B cell (primary cell): ENCODE measurements around the gene AMELX. TPM values are rescaled to one million over a fixed set of nuclear protein-coding genes. Genes with fewer than 3 reads are reported as not detected.

Experiments used
- ATAC-seq: fragments of 200-7000 bp; cut with Tn5 transposase; one replicate; pipeline ENCODE4 v1.10.0; 2021; ENCODE audit warnings: low read depth, mild to moderate bottlenecking, moderate number of reproducible peaks, moderate library complexity
- CTCF ChIA-PET: fragments of 350-600 bp; sonication (Branson Sonifier 250); formaldehyde crosslinking; loops from one replicate; lab custom pipeline; 2021; ENCODE audit warnings: antibody characterized with exemption, inconsistent platforms; lab: Charles Lee
- POLR2A ChIA-PET: fragments of 350-600 bp; sonication (Branson Sonifier 250); formaldehyde crosslinking; loops from one replicate; lab custom pipeline; 2021; ENCODE audit warnings: antibody characterized with exemption; lab: Charles Lee
- DNase-seq: peaks from one replicate; pipeline ENCODE4 v3.0.0; 2013
- H2AFZ ChIP-seq: 2 replicates; pipeline ENCODE4 v1.6.1; 2012; ENCODE audit warnings: mild to moderate bottlenecking, low read depth, low read length; ENCODE audit not compliant: insufficient read depth, poor library complexity, severe bottlenecking
- H3K27ac ChIP-seq, 2 donors: 1 replicate in 1 of 2; 2 replicates in 1 of 2; pipeline ENCODE4 v1.5.1; 2012 to 2013; ENCODE audit warnings: low read length in 2 of 2, mild to moderate bottlenecking in 2 of 2, moderate library complexity in 1 of 2
- H3K27me3 ChIP-seq, 4 experiments: fragments of 200-600 bp in 1 of 4; sonication (generic) in 1 of 4; replicated peaks in 1 of 4; 1 replicate in 2 of 4; 2 replicates in 2 of 4; pipeline versions ENCODE4 v1.6.1 to v1.7.0; 2013 to 2016; ENCODE audit warnings: low read length in 3 of 4, mild to moderate bottlenecking in 2 of 4, mixed read lengths in 1 of 4, moderate library complexity in 1 of 4; ENCODE audit not compliant: insufficient read depth in 4 of 4, control insufficient read depth in 3 of 4; ENCODE audit errors: control extremely low read depth in 1 of 4
- H3K36me3 ChIP-seq, 2 experiments: replicated peaks in 1 of 2; 1 replicate in 1 of 2; 2 replicates in 1 of 2; pipeline versions ENCODE4 v1.6.1 to v1.7.1; 2013; ENCODE audit warnings: low read length in 1 of 2; ENCODE audit not compliant: insufficient read depth in 2 of 2, control insufficient read depth in 1 of 2; ENCODE audit errors: control extremely low read depth in 1 of 2, extremely low read depth in 1 of 2
- H3K4me1 ChIP-seq, 2 donors: fragments of 200-600 bp in 1 of 2; sonication (generic) in 1 of 2; 1 replicate in 1 of 2; 2 replicates in 1 of 2; pipeline versions ENCODE4 v1.5.1 to v1.6.1; 2013 to 2017; ENCODE audit warnings: low read length in 2 of 2; ENCODE audit not compliant: control insufficient read depth in 2 of 2, insufficient read depth in 2 of 2
- H3K4me2 ChIP-seq: replicated peaks from 2 replicates; pipeline ENCODE3; 2012; ENCODE audit warnings: mild to moderate bottlenecking, low read depth, low read length; ENCODE audit not compliant: poor library complexity, severe bottlenecking
- H3K4me3 ChIP-seq, 5 experiments: fragments of 200-600 bp in 1 of 5; sonication (generic) in 1 of 5; 1 replicate in 3 of 5; 2 replicates in 2 of 5; pipeline versions ENCODE4 v1.5.1 to v1.7.0; 2011 to 2016; ENCODE audit warnings: low read length in 4 of 5, mild to moderate bottlenecking in 4 of 5, low read depth in 2 of 5, control low read depth in 1 of 5, moderate library complexity in 1 of 5; ENCODE audit not compliant: insufficient read depth in 1 of 5; ENCODE audit errors: control extremely low read depth in 1 of 5, extremely low read depth in 1 of 5
- H3K79me2 ChIP-seq: fragments of 200-600 bp; sonication (generic); one replicate; pipeline ENCODE4 v1.6.0; 2016; ENCODE audit warnings: low read length; ENCODE audit not compliant: control insufficient read depth, insufficient read depth
- H3K9ac ChIP-seq: fragments of 200-600 bp; sonication (generic); 2 replicates; pipeline ENCODE4 v1.6.1; 2017; ENCODE audit warnings: mild to moderate bottlenecking, low read length, moderate library complexity
- H3K9me3 ChIP-seq, 3 donors: one replicate each; pipeline versions ENCODE4 v1.6.1 to v1.7.1; 2013; ENCODE audit warnings: low read length in 2 of 3; ENCODE audit not compliant: control insufficient read depth in 2 of 3, insufficient read depth in 1 of 3; ENCODE audit errors: control extremely low read depth in 1 of 3
- H4K20me1 ChIP-seq: 2 replicates; pipeline ENCODE4 v1.6.0; 2012; ENCODE audit warnings: mild to moderate bottlenecking, low read length; ENCODE audit not compliant: insufficient read depth, control insufficient read depth, poor library complexity, severe bottlenecking
- H3K27ac Mint-ChIP-seq: one replicate; pipeline ENCODE4 v1.8.0; 2021; ENCODE audit warnings: mixed read lengths
- H3K27me3 Mint-ChIP-seq: one replicate; pipeline ENCODE4 v1.8.0; 2021; ENCODE audit warnings: mixed read lengths
- H3K4me1 Mint-ChIP-seq: one replicate; pipeline ENCODE4 v1.8.0; 2021; ENCODE audit warnings: mixed read lengths
- H3K4me3 Mint-ChIP-seq: one replicate; pipeline ENCODE4 v1.8.0; 2021; ENCODE audit warnings: mixed read lengths
- H3K9me3 Mint-ChIP-seq: one replicate; pipeline ENCODE4 v1.8.0; 2022; ENCODE audit warnings: mixed read lengths; ENCODE audit not compliant: insufficient read depth
- CTCF ChIP-seq: fragments of 200-600 bp; IDR thresholded peaks from one replicate; pipeline ENCODE4 v1.8.0; 2022; ENCODE audit warnings: antibody characterized with exemption, mild to moderate bottlenecking
- EZH2 ChIP-seq: IDR thresholded peaks from 2 replicates; pipeline ENCODE4 v1.6.1; 2012; ENCODE audit warnings: borderline replicate concordance, low read depth, mild to moderate bottlenecking, moderate library complexity, low read length; ENCODE audit not compliant: insufficient read depth, poor library complexity, severe bottlenecking
- WGBS: methylation state at CpG from one replicate; pipeline ENCODE4 v1.1.5; 2013; ENCODE audit warnings: missing lambda C conversion rate; ENCODE audit not compliant: insufficient coverage; 5-methylcytosine and 5-hydroxymethylcytosine counted together
- intact Hi-C: fragments of 100-400 bp; cut with micrococcal nuclease; formaldehyde crosslinking; loops from one replicate; pipeline ENCODE4 v1.10.0; 2022
- polyA plus RNA-seq: library from polyadenylated mRNA; depleted of rRNA; stranded (reverse); fragments of >200 nt; gene quantifications from 2 replicates; pipeline ENCODE4 v1.2.3, GENCODE V29; 2012
- total RNA-seq, 2 donors: library from RNA; stranded (reverse); fragments of 120-200 nt in 1 of 2; gene quantifications; 1 replicate in 1 of 2; 2 replicates in 1 of 2; pipeline versions ENCODE4 v1.2.3 to v1.2.4, GENCODE V29; 2013 to 2022

AMELX gene
- total and polyA plus RNA-seq, 2 donors (not counting 1 experiment from before 2014, with no cell fraction given): not detected

DNA sequence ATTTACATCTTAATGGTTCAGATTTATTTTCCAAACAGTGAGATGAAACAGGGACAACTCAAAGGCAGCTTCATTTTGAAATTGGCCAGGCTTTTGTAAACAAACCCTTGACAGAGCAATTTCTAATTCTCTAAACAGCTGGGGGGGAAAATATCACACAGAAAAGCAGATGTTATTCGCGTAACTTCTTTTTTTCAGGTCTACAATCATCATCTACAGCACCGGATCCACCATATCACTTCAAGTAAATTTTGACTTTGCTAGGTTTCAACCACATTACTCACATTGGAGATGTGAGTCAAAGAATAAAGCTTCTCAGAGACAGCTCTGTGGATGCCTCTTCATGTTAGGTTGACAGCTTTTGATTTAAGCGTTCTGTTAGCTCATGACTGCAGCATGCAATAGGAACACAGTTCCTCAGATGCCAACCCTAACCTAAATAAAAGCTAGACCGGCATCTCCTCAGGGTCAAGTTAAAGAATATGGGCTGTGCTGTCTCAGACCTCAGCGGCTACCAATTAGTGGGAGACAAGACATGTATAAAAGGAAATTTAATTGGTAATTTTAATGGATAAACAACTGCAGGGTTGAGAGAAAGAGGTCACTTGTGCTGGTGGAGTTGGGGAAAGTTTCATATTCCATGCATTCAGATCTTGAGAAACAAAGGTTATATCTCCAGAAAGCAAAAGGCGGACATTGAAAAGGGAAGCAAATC, 26.8 kb downstream of the AMELX start:
- H3K9me3 Mint-ChIP-seq: peaks cover 3% of the 10 kb centered on the region
- no peaks in the 10 kb centered on the region for H3K4me1 ChIP-seq
- H3K9ac ChIP-seq: no peak overlapping the region

More for the DNA sequence above, 26.8 kb downstream of the AMELX start:
- Histone ChIP-seq H3K4me2 (no peak overlapping the region), H2AFZ (no peak overlapping the region), H3K36me3 (no peaks in the 10 kb centered on the region), H3K4me3 (no peak overlapping the region), H3K27ac (no peak overlapping the region), H4K20me1 (no peaks in the 10 kb centered on the region), H3K27me3 (no peaks in the 10 kb centered on the region), H3K9me3 (peaks cover 0 to 5% (median 3%) of the 10 kb centered on the region in 3 donors), H3K79me2 (no peaks in the 10 kb centered on the region)
- no peak overlapping the region for H3K27ac Mint-ChIP-seq
- POLR2A ChIA-PET: no interaction called here
- no peaks in the 10 kb centered on the region for H3K4me1 Mint-ChIP-seq
- intact Hi-C loops: loop anchor here (10.0 kb wide), 1 partner anchor 55 kb away; no protein-coding TSS in a partner anchor
- H3K4me3 Mint-ChIP-seq: no peak overlapping the region
- no CpG with 5 or more reads among the region's 7 CpGs for WGBS
- CTCF ChIA-PET: no interaction called here
- TF ChIP-seq CTCF (no peak), EZH2 (no peak)
- ATAC-seq (no peak), DNase-seq (no peak)
- H3K27me3 Mint-ChIP-seq: peaks cover 5% of the 10 kb centered on the region
